ENCODE measurements around the gene ARSG. TPM values are rescaled to one million over a fixed set of nuclear protein-coding genes. Genes with fewer than 3 reads are reported as not detected.
"Not testable (repeated sequence)": the region's sequence is repeated elsewhere in the genome, so short reads cannot be mapped to it uniquely, and the experiment has no call there.

Gene ARSG
- 2.3 and 3.0 TPM in 2 replicates for total RNA-seq (2014; rRNA removed; shearing (Covaris generic); ENCODE audit: low replicate concordance)

GRCh38 chr17:68290955-68291835 is at the start of gene ARSG, which contains the start of gene SLC16A6:
Gene ARSG (plus strand): TSS chr17:68291495. CDS start chr17:68307494, 15,999 bp downstream.
Gene SLC16A6 (minus strand): TSS chr17:68291127. CDS start chr17:68278320, 12,807 bp downstream.
- H3K4me3 ChIP-seq = peak within 1 kb of the TSS; percentile 75
- no peaks in the 10 kb centered on the region for H3K9me3 ChIP-seq
- H3K36me3 ChIP-seq = no peaks in the 10 kb centered on the region
- H3K27me3 ChIP-seq = no peaks in the 10 kb centered on the region
- peak; percentile 87 for DNase-seq

GRCh38 chr17:68246271-68247028 is 44.8 kb upstream of the ARSG start:
- DNase-seq = no peak
- H3K27me3 ChIP-seq = no peaks in the 10 kb centered on the region
- no peaks in the 10 kb centered on the region for H3K9me3 ChIP-seq
- H3K36me3 ChIP-seq = peaks cover 10% of the 10 kb centered on the region
- H3K4me3 ChIP-seq = peak overlapping the region; percentile 94; the same call in 1 of the 2 replicates

- peaks cover 14% of the 10 kb centered on the region for H3K36me3 ChIP-seq
- no peaks in the 10 kb centered on the region for H3K27me3 ChIP-seq
- peak within 1 kb of the TSS; percentile 94 for H3K4me3 ChIP-seq
- DNase-seq = peak; percentile 93
- no peaks in the 10 kb centered on the region for H3K9me3 ChIP-seq
Measured at GRCh38 chr17:68247445-68248198, 43.7 kb upstream of the ARSG start, which contains the start of gene AMZ2. Gene AMZ2 (plus strand): TSS chr17:68248043. CDS start chr17:68250188, 2,145 bp downstream.

- peaks cover 19% of the 10 kb centered on the region for H3K36me3 ChIP-seq
- no peaks in the 10 kb centered on the region for H3K9me3 ChIP-seq
- peak overlapping the region; percentile 94 for H3K4me3 ChIP-seq
- peak; percentile 64 for DNase-seq
- H3K27me3 ChIP-seq = no peaks in the 10 kb centered on the region
Measured at GRCh38 chr17:68248199-68248825, 43.0 kb upstream of the ARSG start.

- no peak for DNase-seq
- H3K36me3 ChIP-seq = peaks cover 21% of the 10 kb centered on the region
- peak overlapping the region; percentile 94 for H3K4me3 ChIP-seq
- H3K9me3 ChIP-seq = no peaks in the 10 kb centered on the region
- H3K27me3 ChIP-seq = no peaks in the 10 kb centered on the region
Measured at GRCh38 chr17:68248891-68249290, 42.4 kb upstream of the ARSG start.

GRCh38 chr17:68249354-68249765 is 41.9 kb upstream of the ARSG start:
- H3K9me3 ChIP-seq = no peaks in the 10 kb centered on the region
- H3K4me3 ChIP-seq = no peak overlapping the region
- no peak for DNase-seq

GRCh38 chr17:68253426-68253825 is 37.9 kb upstream of the ARSG start:
- not testable (repeated sequence) for H3K27me3 ChIP-seq, DNase-seq, H3K9me3 ChIP-seq, H3K4me3 ChIP-seq
- H3K36me3 ChIP-seq = peaks cover 45% of the 10 kb centered on the region

More at GRCh38 chr17:68249354-68249765, 41.9 kb upstream of the ARSG start:
- H3K27me3 ChIP-seq = no peaks in the 10 kb centered on the region
- H3K36me3 ChIP-seq = peaks cover 26% of the 10 kb centered on the region

- no peaks in the 10 kb centered on the region for H3K9me3 ChIP-seq
- peaks cover 42% of the 10 kb centered on the region for H3K36me3 ChIP-seq
- H3K4me3 ChIP-seq = no peak overlapping the region
- no peaks in the 10 kb centered on the region for H3K27me3 ChIP-seq
- no peak for DNase-seq
Measured at GRCh38 chr17:68255151-68255550, 36.1 kb upstream of the ARSG start.

GRCh38 chr17:68255731-68256538 is 35.4 kb upstream of the ARSG start:
- DNase-seq = no peak
- Histone ChIP-seq H3K9me3 (no peaks in the 10 kb centered on the region), H3K4me3 (no peak overlapping the region), H3K27me3 (no peaks in the 10 kb centered on the region), H3K36me3 (peaks cover 35% of the 10 kb centered on the region)

- peaks cover 34% of the 10 kb centered on the region for H3K36me3 ChIP-seq
- DNase-seq, H3K27me3 ChIP-seq, H3K4me3 ChIP-seq, H3K9me3 ChIP-seq: not testable (repeated sequence)
Measured at GRCh38 chr17:68256701-68257100, 34.6 kb upstream of the ARSG start.

GRCh38 chr17:68257934-68258333 is 33.4 kb upstream of the ARSG start:
- H3K9me3 ChIP-seq = no peaks in the 10 kb centered on the region
- H3K4me3 ChIP-seq = no peak overlapping the region
- no peak for DNase-seq

GRCh38 chr17:68258890-68259647 is 32.2 kb upstream of the ARSG start:
- Histone ChIP-seq H3K4me3 (peak overlapping the region; percentile 26), H3K36me3 (peaks cover 21% of the 10 kb centered on the region)
- not testable (repeated sequence) for H3K27me3 ChIP-seq, H3K9me3 ChIP-seq
- DNase-seq = peak; percentile 59

More at GRCh38 chr17:68257934-68258333, 33.4 kb upstream of the ARSG start:
- Histone ChIP-seq H3K36me3 (peaks cover 29% of the 10 kb centered on the region), H3K27me3 (no peaks in the 10 kb centered on the region)

GRCh38 chr17:68259648-68259951 is 31.7 kb upstream of the ARSG start:
- DNase-seq, H3K27me3 ChIP-seq, H3K9me3 ChIP-seq: not testable (repeated sequence)
- Histone ChIP-seq H3K36me3 (peaks cover 16% of the 10 kb centered on the region), H3K4me3 (peak overlapping the region; percentile 26)

GRCh38 chr17:68260051-68260762 is 31.1 kb upstream of the ARSG start:
- Histone ChIP-seq H3K9me3 (no peaks in the 10 kb centered on the region), H3K27me3 (no peaks in the 10 kb centered on the region), H3K36me3 (peaks cover 11% of the 10 kb centered on the region), H3K4me3 (no peak overlapping the region)
- no peak for DNase-seq
